HG02884 (cell line): ENCODE data around the gene MED6.
A peak's percentile ranks its signal among the peaks of the same experiment; 100 is the strongest.

ENCODE experiments used
- ATAC-seq: cut with Tn5 transposase; IDR thresholded peaks from one replicate; pipeline ENCODE4 v1.9.1; 2021; ENCODE audit warnings: mild to moderate bottlenecking, moderate library complexity; ENCODE audit not compliant: unreplicated experiment

Gene MED6

GRCh38 chr14:70600382-70601157 is at the start of gene MED6:
Gene MED6 (minus strand): TSS chr14:70600655. CDS start chr14:70600637, 18 bp downstream.
- peak; percentile 82 for ATAC-seq

- ATAC-seq: no peak
Observed at GRCh38 chr14:70649803-70650202, 49.3 kb upstream of the MED6 start.

GRCh38 chr14:70648346-70648745 is 47.9 kb upstream of the MED6 start:
- ATAC-seq: no peak

- ATAC-seq: no peak
Observed at GRCh38 chr14:70646705-70647104, 46.2 kb upstream of the MED6 start.

- ATAC-seq: no peak
Observed at GRCh38 chr14:70645892-70646291, 45.4 kb upstream of the MED6 start.

- ATAC-seq: no peak
Observed at GRCh38 chr14:70643967-70644366, 43.5 kb upstream of the MED6 start.

- ATAC-seq: no peak
Observed at GRCh38 chr14:70642303-70643235, 42.1 kb upstream of the MED6 start.

GRCh38 chr14:70641548-70642302 is 41.3 kb upstream of the MED6 start, which contains the start of gene TTC9:
Gene TTC9 (plus strand): TSS chr14:70641916. CDS start chr14:70642130, 214 bp downstream.
- no peak for ATAC-seq

GRCh38 chr14:70640938-70641547 is 40.6 kb upstream of the MED6 start:
- peak; percentile 43 for ATAC-seq

- no peak for ATAC-seq
Observed at GRCh38 chr14:70638416-70638815, 38.0 kb upstream of the MED6 start.

- no peak for ATAC-seq
Observed at GRCh38 chr14:70635971-70636595, 35.6 kb upstream of the MED6 start.

GRCh38 chr14:70631948-70632347 is 31.5 kb upstream of the MED6 start:
- no peak for ATAC-seq

- no peak for ATAC-seq
Observed at GRCh38 chr14:70624972-70625371, 24.5 kb upstream of the MED6 start.

GRCh38 chr14:70622111-70622712 is 21.8 kb upstream of the MED6 start:
- no peak for ATAC-seq

GRCh38 chr14:70619708-70620107 is 19.3 kb upstream of the MED6 start:
- no peak for ATAC-seq

GRCh38 chr14:70618314-70618713 is 17.9 kb upstream of the MED6 start:
- no peak for ATAC-seq

GRCh38 chr14:70616646-70617045 is 16.2 kb upstream of the MED6 start:
- no peak for ATAC-seq

- ATAC-seq: no peak
Observed at GRCh38 chr14:70611216-70611615, 10.8 kb upstream of the MED6 start.

GRCh38 chr14:70602254-70602653 is 1.8 kb upstream of the MED6 start:
- no peak for ATAC-seq

GRCh38 chr14:70601162-70601561 is 707 bp upstream of the MED6 start:
- ATAC-seq: no peak
